ENCODE data around the gene CTNNA3.

Gene CTNNA3

DNA sequence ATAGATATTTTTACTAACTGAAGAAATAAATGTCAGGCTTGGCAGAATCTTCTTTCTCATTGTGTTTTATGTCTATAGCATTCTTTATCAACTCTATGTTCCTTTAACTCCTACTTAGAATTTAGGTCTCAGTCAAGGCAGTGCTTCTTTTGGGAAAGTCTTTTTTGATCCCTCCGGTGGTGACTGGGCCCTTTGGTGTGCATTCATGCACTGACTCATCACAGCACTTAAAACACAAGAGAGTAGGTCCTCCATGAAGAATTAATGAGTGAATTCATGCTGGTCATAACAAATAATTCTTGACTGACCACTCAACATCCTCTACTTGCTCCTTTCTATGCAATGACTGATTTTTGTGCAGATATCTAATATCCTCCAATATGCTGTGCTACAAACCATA is 1229.0 kb downstream of the CTNNA3 start:
- Histone ChIP-seq H3F3A (ENCODE audit: control insufficient read depth, insufficient read depth) (no peaks in the 10 kb centered on the region), H3K27me3 (ENCODE audit: control insufficient read depth, low read length) (no peaks in the 10 kb centered on the region), H3K4me3 (ENCODE audit: low read length) (no peak overlapping the region), H3K9me2 (replicated peaks; ENCODE audit: control insufficient read depth, low read length) (no peaks in the 10 kb centered on the region), H3K79me2 (ENCODE audit: control insufficient read depth, low read length) (no peaks in the 10 kb centered on the region), H3K27ac (ENCODE audit: low read depth, low read length) (no peak overlapping the region), H3K4me1 (ENCODE audit: control insufficient read depth, low read length) (no peaks in the 10 kb centered on the region), H3K4me2 (ENCODE audit: low read length) (no peak overlapping the region), H4K20me1 (ENCODE audit: control insufficient read depth, insufficient read depth, low read depth, low read length) (no peaks in the 10 kb centered on the region), H3K36me3 (ENCODE audit: control insufficient read depth, low read length) (no peaks in the 10 kb centered on the region), H3K9me3 (ENCODE audit: control insufficient read depth, insufficient read depth, low read length) (no peaks in the 10 kb centered on the region)
- no peak for TF ChIP-seq EZH2phosphoT487 (IDR thresholded peaks at IDR 0.05; ENCODE audit: borderline replicate concordance, low read length)
- TF ChIP-seq, protein P1, sequence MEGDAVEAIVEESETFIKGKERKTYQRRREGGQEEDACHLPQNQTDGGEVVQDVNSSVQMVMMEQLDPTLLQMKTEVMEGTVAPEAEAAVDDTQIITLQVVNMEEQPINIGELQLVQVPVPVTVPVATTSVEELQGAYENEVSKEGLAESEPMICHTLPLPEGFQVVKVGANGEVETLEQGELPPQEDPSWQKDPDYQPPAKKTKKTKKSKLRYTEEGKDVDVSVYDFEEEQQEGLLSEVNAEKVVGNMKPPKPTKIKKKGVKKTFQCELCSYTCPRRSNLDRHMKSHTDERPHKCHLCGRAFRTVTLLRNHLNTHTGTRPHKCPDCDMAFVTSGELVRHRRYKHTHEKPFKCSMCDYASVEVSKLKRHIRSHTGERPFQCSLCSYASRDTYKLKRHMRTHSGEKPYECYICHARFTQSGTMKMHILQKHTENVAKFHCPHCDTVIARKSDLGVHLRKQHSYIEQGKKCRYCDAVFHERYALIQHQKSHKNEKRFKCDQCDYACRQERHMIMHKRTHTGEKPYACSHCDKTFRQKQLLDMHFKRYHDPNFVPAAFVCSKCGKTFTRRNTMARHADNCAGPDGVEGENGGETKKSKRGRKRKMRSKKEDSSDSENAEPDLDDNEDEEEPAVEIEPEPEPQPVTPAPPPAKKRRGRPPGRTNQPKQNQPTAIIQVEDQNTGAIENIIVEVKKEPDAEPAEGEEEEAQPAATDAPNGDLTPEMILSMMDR (IDR thresholded peaks at IDR 0.05; ENCODE audit: low read depth, low read length, poor library complexity, severe bottlenecking) = no peak

DNA sequence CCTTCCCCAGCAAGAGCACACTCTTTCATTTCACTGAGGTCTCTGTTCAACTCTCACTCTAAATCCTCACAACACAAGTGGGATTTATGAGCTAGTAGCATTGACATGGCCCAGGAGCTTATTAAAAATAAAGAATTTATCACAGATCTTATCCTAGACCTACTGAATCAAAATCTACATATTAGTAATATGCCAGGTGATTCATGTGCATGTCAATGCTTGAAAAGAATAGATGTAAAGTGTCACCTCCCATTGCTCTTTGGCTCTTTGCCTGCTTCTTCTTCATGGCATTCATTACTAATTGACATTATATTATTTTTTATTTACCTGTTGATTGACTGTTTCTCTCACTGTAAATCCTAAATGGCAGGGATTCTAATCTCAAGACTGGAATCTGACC is 1229.4 kb downstream of the CTNNA3 start:
- no peaks in the 10 kb centered on the region for H3K9me3 ChIP-seq (ENCODE audit: control insufficient read depth, insufficient read depth, low read length)
- H3K79me2 ChIP-seq (ENCODE audit: control insufficient read depth, low read length) = no peaks in the 10 kb centered on the region
- H3K36me3 ChIP-seq (ENCODE audit: control insufficient read depth, low read length) = no peaks in the 10 kb centered on the region
- no peak overlapping the region for H3K4me2 ChIP-seq (ENCODE audit: low read length)
- H3K4me3 ChIP-seq (ENCODE audit: low read length) = no peak overlapping the region
- no peak overlapping the region for H3K27ac ChIP-seq (ENCODE audit: low read depth, low read length)
- H3K4me1 ChIP-seq (ENCODE audit: control insufficient read depth, low read length) = no peaks in the 10 kb centered on the region
- H4K20me1 ChIP-seq (ENCODE audit: control insufficient read depth, insufficient read depth, low read depth, low read length) = no peaks in the 10 kb centered on the region
- no peaks in the 10 kb centered on the region for H3K9me2 ChIP-seq (replicated peaks; ENCODE audit: control insufficient read depth, low read length)
- TF ChIP-seq, protein P1 (IDR thresholded peaks at IDR 0.05; ENCODE audit: low read depth, low read length, poor library complexity, severe bottlenecking) = no peak
- no peak for TF ChIP-seq EZH2phosphoT487 (IDR thresholded peaks at IDR 0.05; ENCODE audit: borderline replicate concordance, low read length)
- no peaks in the 10 kb centered on the region for H3K27me3 ChIP-seq (ENCODE audit: control insufficient read depth, low read length)
- no peaks in the 10 kb centered on the region for H3F3A ChIP-seq (ENCODE audit: control insufficient read depth, insufficient read depth)

DNA sequence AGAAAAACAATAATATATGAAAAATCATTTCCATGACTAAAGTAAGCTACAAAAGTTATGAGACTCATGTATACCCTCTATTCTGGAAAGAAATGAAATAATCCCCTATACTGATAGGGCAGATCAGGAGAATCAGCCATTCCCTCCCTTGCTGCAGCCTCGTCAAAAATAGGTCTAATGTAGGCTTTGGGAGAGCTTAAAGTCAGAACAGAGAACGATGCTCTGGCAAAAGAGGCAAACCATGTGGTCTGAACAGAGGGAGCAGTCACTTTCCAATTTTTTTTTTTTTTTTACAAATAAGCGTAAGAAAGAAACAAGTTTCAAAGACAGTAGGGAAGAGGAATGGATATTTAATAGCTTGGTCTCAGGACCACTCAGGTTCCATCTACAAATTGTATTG is 1232.4 kb downstream of the CTNNA3 start:
- H4K20me1 ChIP-seq (ENCODE audit: control insufficient read depth, insufficient read depth, low read depth, low read length) = no peaks in the 10 kb centered on the region
- no peaks in the 10 kb centered on the region for H3K9me2 ChIP-seq (replicated peaks; ENCODE audit: control insufficient read depth, low read length)
- H3K4me1 ChIP-seq (ENCODE audit: control insufficient read depth, low read length) = no peaks in the 10 kb centered on the region
- H3F3A ChIP-seq (ENCODE audit: control insufficient read depth, insufficient read depth) = no peaks in the 10 kb centered on the region
- no peaks in the 10 kb centered on the region for H3K27me3 ChIP-seq (ENCODE audit: control insufficient read depth, low read length)
- no peak overlapping the region for H3K4me2 ChIP-seq (ENCODE audit: low read length)
- H3K9me3 ChIP-seq (ENCODE audit: control insufficient read depth, insufficient read depth, low read length) = no peaks in the 10 kb centered on the region
- TF ChIP-seq, protein P1 (IDR thresholded peaks at IDR 0.05; ENCODE audit: low read depth, low read length, poor library complexity, severe bottlenecking) = no peak
- TF ChIP-seq EZH2phosphoT487 (IDR thresholded peaks at IDR 0.05; ENCODE audit: borderline replicate concordance, low read length) = no peak
- no peak overlapping the region for H3K27ac ChIP-seq (ENCODE audit: low read depth, low read length)
- H3K36me3 ChIP-seq (ENCODE audit: control insufficient read depth, low read length) = no peaks in the 10 kb centered on the region
- H3K4me3 ChIP-seq (ENCODE audit: low read length) = no peak overlapping the region
- H3K79me2 ChIP-seq (ENCODE audit: control insufficient read depth, low read length) = no peaks in the 10 kb centered on the region

DNA sequence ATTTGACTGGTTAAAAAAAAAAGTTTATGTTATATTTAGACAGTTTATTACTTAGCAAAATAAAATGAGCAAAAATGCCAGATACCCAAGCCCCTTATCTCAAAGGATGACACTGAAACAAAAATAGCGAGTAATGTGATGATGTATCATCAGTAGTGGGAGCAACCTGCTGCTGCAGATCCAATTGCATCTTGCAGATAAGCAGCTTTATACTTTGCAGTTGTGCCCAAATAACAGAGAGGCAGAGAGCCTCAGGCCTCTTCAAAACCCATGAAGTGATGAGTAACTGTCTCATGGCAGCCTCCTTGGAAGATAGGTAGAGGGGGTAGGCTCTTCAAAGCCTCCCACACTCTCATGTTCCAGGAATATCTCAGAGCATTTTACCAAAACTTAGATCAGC is 1238.4 kb downstream of the CTNNA3 start:
- no peaks in the 10 kb centered on the region for H3K36me3 ChIP-seq (ENCODE audit: control insufficient read depth, low read length)
- no peak overlapping the region for H3K4me3 ChIP-seq (ENCODE audit: low read length)
- no peak overlapping the region for H3K4me2 ChIP-seq (ENCODE audit: low read length)
- no peaks in the 10 kb centered on the region for H3K79me2 ChIP-seq (ENCODE audit: control insufficient read depth, low read length)
- TF ChIP-seq EZH2phosphoT487 (IDR thresholded peaks at IDR 0.05; ENCODE audit: borderline replicate concordance, low read length) = no peak
- TF ChIP-seq, protein P1 (IDR thresholded peaks at IDR 0.05; ENCODE audit: low read depth, low read length, poor library complexity, severe bottlenecking) = no peak
- H3K9me2 ChIP-seq (replicated peaks; ENCODE audit: control insufficient read depth, low read length) = no peaks in the 10 kb centered on the region
- no peak overlapping the region for H3K27ac ChIP-seq (ENCODE audit: low read depth, low read length)
- H3F3A ChIP-seq (ENCODE audit: control insufficient read depth, insufficient read depth) = no peaks in the 10 kb centered on the region
- no peaks in the 10 kb centered on the region for H3K4me1 ChIP-seq (ENCODE audit: control insufficient read depth, low read length)
- H3K9me3 ChIP-seq (ENCODE audit: control insufficient read depth, insufficient read depth, low read length) = no peaks in the 10 kb centered on the region
- H4K20me1 ChIP-seq (ENCODE audit: control insufficient read depth, insufficient read depth, low read depth, low read length) = no peaks in the 10 kb centered on the region
- no peaks in the 10 kb centered on the region for H3K27me3 ChIP-seq (ENCODE audit: control insufficient read depth, low read length)

Data from DOHH2 (cell line).